Mesothelial cell of epicardium (in vitro differentiated cells): ENCODE measurements around the gene FHL2. TPM values are rescaled to one million over a fixed set of nuclear protein-coding genes. Genes with fewer than 3 reads are reported as not detected.

Experiments
- DNase-seq, 2 experiments: peaks; one replicate each; pipeline ENCODE4 v3.0.0; 2021; ENCODE audit warnings: low spot score in 2 of 2; ENCODE audit not compliant: unreplicated experiment in 2 of 2
- H3K27ac Mint-ChIP-seq: 2 replicates; pipeline ENCODE4 v1.8.0; 2021; ENCODE audit warnings: mixed read lengths
- H3K27me3 Mint-ChIP-seq: 2 replicates; pipeline ENCODE4 v1.8.0; 2021; ENCODE audit warnings: low read depth, mixed read lengths
- H3K36me3 Mint-ChIP-seq: 2 replicates; pipeline ENCODE4 v1.8.0; 2021; ENCODE audit warnings: mixed read lengths
- H3K4me1 Mint-ChIP-seq: 2 replicates; pipeline ENCODE4 v1.8.0; 2021; ENCODE audit warnings: mixed read lengths
- H3K4me3 Mint-ChIP-seq: 2 replicates; pipeline ENCODE4 v1.8.0; 2021; ENCODE audit warnings: mild to moderate bottlenecking, moderate library complexity, mixed read lengths
- H3K9me3 Mint-ChIP-seq: 2 replicates; pipeline ENCODE4 v1.8.0; 2021; ENCODE audit warnings: mixed read lengths
- CTCF ChIP-seq: fragments of 200-600 bp; sonication (generic); IDR thresholded peaks from one replicate; pipeline ENCODE4 v1.5.0; 2021; ENCODE audit warnings: antibody characterized with exemption; ENCODE audit not compliant: unreplicated experiment
- total RNA-seq: library from RNA; stranded (reverse); gene quantifications from 3 replicates; pipeline ENCODE4 v1.2.1, GENCODE V29; 2021

The FHL2 gene
- total RNA-seq, 1 donor from 2014 or later, result 37.9 TPM

DNA sequence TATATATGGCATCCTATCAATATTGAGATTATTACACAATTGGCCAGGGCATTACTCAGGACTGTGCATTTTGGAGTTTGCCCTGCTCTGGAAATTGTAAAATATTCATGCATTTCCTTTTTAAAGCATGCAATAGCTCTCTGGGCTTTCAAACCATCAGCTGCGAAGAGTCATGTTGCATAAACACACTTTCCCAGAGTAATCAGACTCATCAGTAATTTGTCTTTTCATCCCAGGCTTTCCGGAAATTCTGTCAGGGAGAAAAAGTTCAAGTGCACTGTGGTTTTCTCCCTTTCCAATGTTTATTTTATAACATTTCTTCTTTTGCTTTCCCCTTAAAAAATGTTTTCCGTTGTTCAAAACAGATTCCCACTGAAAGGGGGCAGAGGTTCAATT, 38.9 kb upstream of the FHL2 start:
- H3K27ac Mint-ChIP-seq, result peak overlapping the region; percentile 30
- no peak overlapping the region for H3K4me3 Mint-ChIP-seq
- H3K9me3 Mint-ChIP-seq, result peaks cover 5% of the 10 kb centered on the region
- H3K27me3 Mint-ChIP-seq, result no peaks in the 10 kb centered on the region
- peaks cover 30% of the 10 kb centered on the region for H3K4me1 Mint-ChIP-seq
- no peak for DNase-seq
- no peaks in the 10 kb centered on the region for H3K36me3 Mint-ChIP-seq
- no peak for TF ChIP-seq CTCF

- H3K27ac Mint-ChIP-seq, result peak overlapping the region; percentile 20
- peaks cover 5% of the 10 kb centered on the region for H3K9me3 Mint-ChIP-seq
- H3K4me1 Mint-ChIP-seq, result peaks cover 37% of the 10 kb centered on the region
- no peak overlapping the region for H3K4me3 Mint-ChIP-seq
- no peak for TF ChIP-seq CTCF
- no peaks in the 10 kb centered on the region for H3K27me3 Mint-ChIP-seq
- no peak for DNase-seq
- no peaks in the 10 kb centered on the region for H3K36me3 Mint-ChIP-seq
Measured at GRCh38 chr2:105432749-105433148, 33.9 kb upstream of the FHL2 start.

DNA sequence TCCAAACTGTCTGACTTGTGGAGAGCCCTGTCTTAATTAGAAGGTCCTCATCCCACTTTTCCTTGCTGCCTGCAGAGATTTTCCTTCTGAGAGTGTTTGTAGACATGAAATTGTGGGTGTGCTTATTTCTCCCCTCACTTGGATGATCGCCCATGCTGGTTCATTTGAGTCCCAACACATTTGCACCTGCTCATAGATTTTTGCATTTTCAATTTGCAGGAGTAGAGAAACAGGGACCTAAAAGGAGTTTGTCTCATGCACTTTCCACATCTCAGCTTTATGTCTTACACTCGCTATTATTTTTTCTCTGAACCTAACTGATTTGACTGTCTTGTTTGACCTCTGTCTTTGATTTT, 33.2 kb upstream of the FHL2 start:
- no peaks in the 10 kb centered on the region for H3K27me3 Mint-ChIP-seq
- peak overlapping the region; percentile 17 for H3K27ac Mint-ChIP-seq
- TF ChIP-seq CTCF, result no peak
- no peak overlapping the region for H3K4me3 Mint-ChIP-seq
- no peak for DNase-seq
- peaks cover 42% of the 10 kb centered on the region for H3K4me1 Mint-ChIP-seq
- H3K9me3 Mint-ChIP-seq, result peaks cover 5% of the 10 kb centered on the region
- no peaks in the 10 kb centered on the region for H3K36me3 Mint-ChIP-seq

DNA sequence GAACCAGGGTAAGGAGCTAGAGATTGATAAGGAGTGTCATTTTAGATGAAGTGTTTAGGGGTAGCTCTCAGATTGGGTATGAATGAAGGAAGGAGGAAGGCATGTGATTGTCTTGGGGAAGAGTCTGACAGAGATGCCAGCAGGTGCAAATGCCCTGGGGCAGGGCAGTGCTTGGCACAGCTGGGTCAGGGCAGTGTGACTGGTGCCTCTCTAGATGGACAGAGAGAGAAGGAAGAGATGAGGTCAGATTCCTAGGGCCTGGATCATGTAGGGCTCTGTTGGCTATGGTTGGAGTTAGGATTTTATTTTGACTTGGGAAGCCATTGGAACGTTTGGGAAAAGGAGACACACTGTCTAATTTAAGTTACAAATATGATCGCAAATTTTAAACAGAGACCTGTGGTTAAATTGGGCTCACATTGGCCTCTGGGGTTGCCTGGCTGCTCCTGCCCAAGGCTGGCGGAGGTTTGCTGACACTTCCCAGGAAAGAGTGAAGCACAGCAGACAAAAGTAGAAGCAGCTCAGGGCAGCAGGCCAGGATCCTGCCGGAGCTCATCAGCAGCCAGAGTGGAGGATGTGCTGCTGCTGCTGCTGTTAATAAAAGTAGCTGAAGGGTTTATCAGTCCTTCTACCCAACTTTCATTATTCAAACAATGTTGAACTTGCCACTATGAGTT, 32.7 kb upstream of the FHL2 start:
- Mint-ChIP-seq H3K27me3 (no peaks in the 10 kb centered on the region), H3K4me3 (no peak overlapping the region), H3K9me3 (peaks cover 5% of the 10 kb centered on the region), H3K4me1 (peaks cover 48% of the 10 kb centered on the region), H3K27ac (peak overlapping the region; percentile 22), H3K36me3 (no peaks in the 10 kb centered on the region)
- TF ChIP-seq CTCF, result no peak
- DNase-seq, result no peak

DNA sequence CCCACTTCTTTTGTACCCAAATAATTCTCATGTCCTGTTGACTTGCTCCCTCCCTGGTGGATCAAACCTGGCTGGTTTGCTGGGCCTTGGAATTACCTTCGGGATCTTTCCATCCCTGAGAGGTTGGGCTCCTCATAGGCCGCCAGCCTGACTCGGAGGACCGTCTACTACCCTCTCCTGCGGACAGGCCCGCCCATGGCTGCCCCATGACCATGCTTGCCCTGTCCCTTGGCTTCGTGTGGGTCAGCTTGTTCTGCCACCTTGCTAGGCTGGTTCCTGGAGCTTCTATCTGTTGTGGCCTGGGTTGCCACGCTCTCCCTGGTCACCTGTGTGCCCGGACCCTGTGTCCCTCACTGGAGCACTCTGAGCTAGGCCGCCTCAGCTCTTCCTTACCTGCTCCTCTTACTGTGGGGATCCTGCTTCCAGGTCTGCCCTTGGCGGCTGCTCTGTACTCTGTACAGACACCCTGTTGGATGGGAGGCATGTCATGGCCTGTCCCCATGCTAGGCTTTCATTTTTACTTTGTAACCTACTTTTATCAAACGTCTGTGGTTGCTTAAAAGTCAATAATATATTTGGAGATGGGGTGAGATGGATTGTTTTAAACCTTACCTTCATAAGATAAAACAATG, 29.7 kb upstream of the FHL2 start:
- Mint-ChIP-seq H3K4me1 (peaks cover 58% of the 10 kb centered on the region), H3K4me3 (no peak overlapping the region), H3K9me3 (peaks cover 5% of the 10 kb centered on the region), H3K27me3 (no peaks in the 10 kb centered on the region), H3K27ac (peak overlapping the region; percentile 80), H3K36me3 (no peaks in the 10 kb centered on the region)
- no peak for DNase-seq
- TF ChIP-seq CTCF, result no peak

DNA sequence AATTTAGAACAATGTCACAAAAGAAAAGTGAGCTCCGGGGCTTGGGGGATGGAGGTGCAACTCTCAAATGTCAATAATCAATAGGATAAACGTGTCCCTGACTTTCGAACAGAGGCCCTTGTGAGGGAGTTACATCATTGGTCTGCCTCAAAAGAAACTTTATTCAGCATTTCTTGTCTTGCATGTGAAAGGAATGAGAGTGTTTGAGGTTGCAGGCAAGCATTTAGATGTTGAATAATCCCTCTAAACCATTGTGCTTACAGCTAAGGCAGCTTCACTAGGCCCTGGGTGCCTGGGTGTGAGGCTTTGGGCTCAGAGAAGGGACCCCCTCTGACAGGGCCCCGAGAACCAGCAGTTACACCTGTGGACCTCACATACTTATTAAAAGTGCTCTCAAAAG, 28.6 kb upstream of the FHL2 start:
- no peaks in the 10 kb centered on the region for H3K27me3 Mint-ChIP-seq
- peaks cover 11% of the 10 kb centered on the region for H3K9me3 Mint-ChIP-seq
- no peaks in the 10 kb centered on the region for H3K36me3 Mint-ChIP-seq
- no peak for DNase-seq
- H3K27ac Mint-ChIP-seq, result peak overlapping the region; percentile 87
- H3K4me1 Mint-ChIP-seq, result peaks cover 53% of the 10 kb centered on the region
- TF ChIP-seq CTCF, result no peak
- H3K4me3 Mint-ChIP-seq, result no peak overlapping the region
